GM10266 (cell line): ENCODE data around the gene PNMA6E.

Source experiments
- DNase-seq: peaks from one replicate; pipeline ENCODE4 v3.0.0; 2012; ENCODE audit errors: extremely low spot score
- TF ChIP-seq, protein P1 (sequence below): IDR thresholded peaks from 2 replicates; pipeline ENCODE4 v1.5.1; 2012; ENCODE audit warnings: mild to moderate bottlenecking, low read depth; ENCODE audit not compliant: control insufficient read depth, insufficient read depth; ENCODE audit errors: missing control alignments

The PNMA6E gene

DNA sequence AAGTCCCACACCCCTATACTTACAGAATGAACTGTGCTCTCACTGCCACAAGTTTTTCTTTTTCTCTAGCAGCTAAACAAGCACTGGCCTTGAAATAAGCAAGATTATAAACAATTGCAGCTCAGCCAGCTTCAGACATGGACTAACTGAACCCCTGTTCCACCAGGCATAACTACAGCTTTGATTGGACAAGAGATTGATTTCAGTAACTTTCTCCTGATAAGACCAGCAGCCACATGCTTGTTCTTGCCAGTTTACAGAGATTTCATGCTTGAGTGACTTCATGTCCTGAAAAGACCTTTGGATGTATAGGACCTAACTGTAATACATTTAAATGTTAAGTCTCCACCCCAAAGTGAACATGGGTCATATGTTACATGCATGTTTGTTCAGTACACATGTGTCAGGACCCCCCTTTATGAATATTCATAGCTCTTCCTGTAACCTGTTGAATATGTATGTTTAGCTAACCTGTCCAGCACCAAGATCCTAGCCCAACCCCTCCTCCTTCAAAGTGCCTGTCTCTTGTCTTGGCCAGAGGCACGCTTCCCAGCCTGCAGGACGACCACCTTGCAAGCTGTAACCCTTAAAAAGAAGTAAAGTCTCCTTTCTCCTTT lies 39.3 kb downstream of the PNMA6E start:
- TF ChIP-seq, protein P1, sequence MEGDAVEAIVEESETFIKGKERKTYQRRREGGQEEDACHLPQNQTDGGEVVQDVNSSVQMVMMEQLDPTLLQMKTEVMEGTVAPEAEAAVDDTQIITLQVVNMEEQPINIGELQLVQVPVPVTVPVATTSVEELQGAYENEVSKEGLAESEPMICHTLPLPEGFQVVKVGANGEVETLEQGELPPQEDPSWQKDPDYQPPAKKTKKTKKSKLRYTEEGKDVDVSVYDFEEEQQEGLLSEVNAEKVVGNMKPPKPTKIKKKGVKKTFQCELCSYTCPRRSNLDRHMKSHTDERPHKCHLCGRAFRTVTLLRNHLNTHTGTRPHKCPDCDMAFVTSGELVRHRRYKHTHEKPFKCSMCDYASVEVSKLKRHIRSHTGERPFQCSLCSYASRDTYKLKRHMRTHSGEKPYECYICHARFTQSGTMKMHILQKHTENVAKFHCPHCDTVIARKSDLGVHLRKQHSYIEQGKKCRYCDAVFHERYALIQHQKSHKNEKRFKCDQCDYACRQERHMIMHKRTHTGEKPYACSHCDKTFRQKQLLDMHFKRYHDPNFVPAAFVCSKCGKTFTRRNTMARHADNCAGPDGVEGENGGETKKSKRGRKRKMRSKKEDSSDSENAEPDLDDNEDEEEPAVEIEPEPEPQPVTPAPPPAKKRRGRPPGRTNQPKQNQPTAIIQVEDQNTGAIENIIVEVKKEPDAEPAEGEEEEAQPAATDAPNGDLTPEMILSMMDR: no peak
- no peak for DNase-seq

DNA sequence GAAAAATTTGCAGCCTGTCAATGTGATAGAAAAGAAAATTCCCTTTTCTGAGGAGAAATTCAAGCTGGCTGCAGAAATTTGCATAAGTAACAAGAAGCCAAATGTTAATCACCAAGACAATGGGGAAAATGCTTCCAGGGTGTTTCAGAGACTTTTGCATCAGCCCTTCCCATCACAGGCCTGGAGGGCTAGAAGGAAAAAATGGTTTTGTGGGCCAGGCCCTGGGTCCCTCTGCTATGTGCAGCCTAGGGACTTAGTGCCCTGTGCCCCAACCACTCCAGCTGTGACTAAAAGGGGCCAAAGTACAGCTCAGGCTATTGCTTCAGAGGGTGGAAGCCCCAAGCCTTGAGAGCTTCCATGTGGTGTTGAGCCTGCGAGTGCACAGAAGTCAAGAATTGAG lies 43.3 kb downstream of the PNMA6E start:
- TF ChIP-seq, protein P1: no peak
- no peak for DNase-seq

DNA sequence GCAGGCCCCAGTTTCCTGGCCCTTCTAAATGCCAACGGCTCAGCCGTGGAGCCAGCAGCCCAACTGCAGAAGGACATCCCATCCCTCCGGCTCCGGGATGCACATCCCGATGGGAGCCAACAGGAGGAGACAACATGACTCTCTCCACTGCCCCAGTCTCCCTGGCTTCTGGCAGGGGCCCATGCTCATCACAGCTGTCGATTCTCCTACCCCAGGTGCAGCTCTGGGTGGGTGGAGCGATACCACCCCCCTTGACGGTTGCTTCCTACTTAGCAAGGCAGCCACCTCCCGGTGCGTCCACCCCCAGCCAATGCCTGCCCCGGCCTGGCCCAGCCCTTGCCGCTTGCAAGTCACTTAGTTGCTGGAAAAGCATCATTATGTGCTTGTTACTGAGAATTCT lies 47.7 kb downstream of the PNMA6E start:
- no peak for DNase-seq
- TF ChIP-seq, protein P1: no peak

DNA sequence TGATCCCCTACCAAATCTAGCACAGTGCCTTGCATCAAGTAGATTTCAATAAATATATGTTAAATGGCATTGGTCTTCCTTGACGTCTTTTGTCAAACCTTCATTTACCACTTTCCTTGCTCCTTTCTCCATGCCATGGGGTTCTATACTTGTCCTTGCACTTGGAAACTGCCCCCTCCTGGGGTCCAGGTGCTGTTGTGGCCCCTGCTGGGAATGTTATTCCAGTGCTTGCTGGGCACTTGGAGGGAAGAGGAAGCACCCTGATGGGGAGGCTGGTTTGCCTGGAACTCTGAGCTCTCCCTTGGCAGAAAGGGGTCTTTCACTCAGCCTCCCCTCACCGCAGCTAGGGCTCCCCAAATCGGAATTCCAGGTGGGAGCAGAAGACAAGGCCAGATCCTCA lies 48.3 kb downstream of the PNMA6E start:
- no peak for DNase-seq
- TF ChIP-seq, protein P1: no peak

DNA sequence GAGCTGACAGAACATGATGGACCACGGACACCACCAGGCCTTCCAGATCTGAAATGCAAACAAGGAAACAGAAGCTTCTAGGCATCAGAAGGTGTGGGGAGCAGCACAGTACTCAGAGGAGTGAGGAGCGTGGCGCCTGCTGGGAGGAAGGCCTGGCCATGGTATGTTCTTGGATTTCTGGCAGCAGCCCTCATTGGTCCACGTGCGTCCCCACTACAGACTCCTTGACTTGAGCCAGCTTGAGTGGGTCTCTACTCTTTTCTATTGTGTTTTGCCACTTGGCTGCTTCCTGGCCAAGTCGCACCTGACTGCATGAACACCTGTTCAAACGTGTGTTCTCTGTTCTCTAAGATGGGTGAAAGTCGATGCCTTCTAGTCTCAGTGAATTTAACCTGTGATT lies 49.2 kb downstream of the PNMA6E start:
- TF ChIP-seq, protein P1: no peak
- DNase-seq: no peak

DNA sequence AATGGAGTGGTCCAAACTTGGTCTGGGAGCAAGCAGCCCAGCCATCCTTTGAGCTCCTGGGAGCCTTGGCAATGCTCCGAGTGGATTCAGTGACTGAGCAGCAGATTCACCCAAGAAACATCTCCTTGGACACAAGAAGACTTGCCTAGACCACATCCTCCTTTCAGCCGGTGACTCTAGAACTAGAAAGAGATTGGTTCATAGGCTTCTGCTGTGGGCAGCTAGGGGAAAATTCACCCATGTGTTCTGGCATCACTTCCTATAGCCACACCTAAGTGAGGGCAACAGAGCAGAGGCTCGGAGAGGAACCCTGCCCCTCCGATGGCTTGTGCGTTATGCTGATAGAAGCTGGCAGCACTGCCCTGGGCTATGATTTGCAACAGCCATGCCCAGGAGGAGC lies 51.2 kb downstream of the PNMA6E start:
- TF ChIP-seq, protein P1: no peak

DNA sequence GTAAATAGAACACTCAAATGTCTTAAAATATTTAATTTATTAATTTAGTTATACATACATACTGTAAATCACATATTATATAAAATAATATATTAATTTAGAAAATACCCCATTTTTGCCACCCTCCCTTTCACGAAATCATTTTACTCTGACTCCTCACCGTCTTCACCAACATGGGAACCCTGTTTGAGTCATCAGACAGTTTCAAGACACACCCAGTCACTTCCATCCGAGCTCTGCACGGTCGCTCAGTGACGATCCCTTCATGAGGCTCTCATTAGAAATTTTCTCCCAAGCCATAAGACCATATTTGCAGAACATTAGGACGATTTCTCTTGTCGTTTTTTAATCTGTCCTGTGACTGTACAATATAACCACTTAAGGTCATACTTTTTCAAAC lies 52.7 kb downstream of the PNMA6E start:
- no peak for DNase-seq
- TF ChIP-seq, protein P1: no peak

More for the DNA sequence above, 51.2 kb downstream of the PNMA6E start:
- no peak for DNase-seq
